Hepatocyte (in vitro differentiated cells): ENCODE data around the gene ABL1. TPM values are rescaled to one million over a fixed set of nuclear protein-coding genes. Genes with fewer than 3 reads are reported as not detected.

Experiments
- DNase-seq: peaks from one replicate; pipeline ENCODE4 v3.0.0-alpha.2; 2016; ENCODE audit warnings: low spot score
- H2AFZ ChIP-seq: fragments of 200-600 bp; sonication (generic); 2 replicates; pipeline ENCODE4 v1.6.0; 2016; ENCODE audit warnings: antibody characterized with exemption, mild to moderate bottlenecking
- H3K27ac ChIP-seq: fragments of 200-600 bp; sonication (generic); 2 replicates; pipeline ENCODE4 v1.5.1; 2016; ENCODE audit warnings: mild to moderate bottlenecking
- H3K27me3 ChIP-seq: fragments of 200-600 bp; sonication (generic); 2 replicates; pipeline ENCODE4 v1.6.1; 2016
- H3K36me3 ChIP-seq: fragments of 200-600 bp; sonication (generic); replicated peaks from 2 replicates; pipeline ENCODE4 v1.5.1; 2016; ENCODE audit warnings: low read depth; ENCODE audit not compliant: insufficient read depth
- H3K4me1 ChIP-seq: fragments of 200-600 bp; sonication (generic); 2 replicates; pipeline ENCODE4 v1.5.1; 2016; ENCODE audit warnings: mild to moderate bottlenecking, moderate library complexity; ENCODE audit not compliant: insufficient read depth
- H3K4me2 ChIP-seq: fragments of 200-600 bp; sonication (generic); 2 replicates; pipeline ENCODE4 v1.6.0; 2016
- H3K4me3 ChIP-seq: fragments of 200-600 bp; sonication (generic); 2 replicates; pipeline ENCODE4 v1.5.1; 2016; ENCODE audit warnings: mild to moderate bottlenecking
- H3K79me2 ChIP-seq: fragments of 200-600 bp; sonication (generic); 2 replicates; pipeline ENCODE4 v1.6.0; 2017; ENCODE audit warnings: mild to moderate bottlenecking
- H3K9me2 ChIP-seq: fragments of 200-600 bp; sonication (generic); replicated peaks from 2 replicates; pipeline ENCODE4 v1.6.0; 2017; ENCODE audit warnings: mild to moderate bottlenecking; ENCODE audit not compliant: insufficient read depth
- H3K9me3 ChIP-seq: fragments of 200-600 bp; sonication (generic); 2 replicates; pipeline ENCODE4 v1.5.1; 2016; ENCODE audit warnings: low read depth, mild to moderate bottlenecking
- H4K20me1 ChIP-seq: fragments of 200-600 bp; sonication (generic); 2 replicates; pipeline ENCODE4 v1.6.0; 2016; ENCODE audit warnings: mild to moderate bottlenecking; ENCODE audit not compliant: insufficient read depth, poor library complexity, severe bottlenecking
- EZH2 ChIP-seq: fragments of 200-600 bp; sonication (generic); IDR thresholded peaks from 2 replicates; pipeline ENCODE4 v1.6.1; 2016; ENCODE audit warnings: antibody characterized with exemption, mild to moderate bottlenecking, borderline replicate concordance
- EZH2phosphoT487 ChIP-seq: fragments of 200-600 bp; sonication (generic); IDR thresholded peaks from one replicate; pipeline ENCODE4 v1.6.1; 2018; ENCODE audit warnings: antibody characterized with exemption, mild to moderate bottlenecking, low read depth, moderate library complexity; ENCODE audit not compliant: unreplicated experiment, severe bottlenecking
- WGBS: methylation state at CpG from one replicate; pipeline ENCODE4 v1.1.6; 2016; ENCODE audit warnings: low lambda C conversion rate; ENCODE audit errors: missing lambda C conversion rate; 5-methylcytosine and 5-hydroxymethylcytosine counted together
- polyA plus RNA-seq: library from polyadenylated mRNA; unstranded; fragments of >200 nt; fragmentation: Nextera tagmentation; extraction: Ambion mirVana; gene quantifications from 2 replicates; pipeline ENCODE4 v1.2.1, GENCODE V29; 2016
- total RNA-seq: library from RNA; depleted of rRNA; stranded (reverse); fragments of >200 nt; gene quantifications from 2 replicates; pipeline ENCODE4 v1.2.3, GENCODE V29; 2014
- TF ChIP-seq, protein P1 (sequence below): fragments of 200-600 bp; sonication (generic); IDR thresholded peaks from 2 replicates; pipeline ENCODE4 v1.5.1; 2016; ENCODE audit warnings: antibody characterized with exemption, mild to moderate bottlenecking; ENCODE audit not compliant: poor library complexity

ABL1 gene
- total and polyA plus RNA-seq, 2 experiments from 2014 or later = 43.2 to 46.6 TPM

- H3K27ac ChIP-seq = no peak overlapping the region
- no peak for DNase-seq
- no peaks in the 10 kb centered on the region for H3K9me2 ChIP-seq
- no peak overlapping the region for H2AFZ ChIP-seq
- no peaks in the 10 kb centered on the region for H3K4me1 ChIP-seq
- H3K36me3 ChIP-seq = no peaks in the 10 kb centered on the region
- H3K27me3 ChIP-seq = no peaks in the 10 kb centered on the region
- WGBS = 97% methylated on average over 11 of the region's 16 CpGs
- no peaks in the 10 kb centered on the region for H4K20me1 ChIP-seq
- H3K4me3 ChIP-seq = no peak overlapping the region
- H3K4me2 ChIP-seq = no peak overlapping the region
- H3K9me3 ChIP-seq = no peaks in the 10 kb centered on the region
- no peaks in the 10 kb centered on the region for H3K79me2 ChIP-seq
- TF ChIP-seq EZH2phosphoT487 (no peak), EZH2 (no peak)
- TF ChIP-seq, protein P1, sequence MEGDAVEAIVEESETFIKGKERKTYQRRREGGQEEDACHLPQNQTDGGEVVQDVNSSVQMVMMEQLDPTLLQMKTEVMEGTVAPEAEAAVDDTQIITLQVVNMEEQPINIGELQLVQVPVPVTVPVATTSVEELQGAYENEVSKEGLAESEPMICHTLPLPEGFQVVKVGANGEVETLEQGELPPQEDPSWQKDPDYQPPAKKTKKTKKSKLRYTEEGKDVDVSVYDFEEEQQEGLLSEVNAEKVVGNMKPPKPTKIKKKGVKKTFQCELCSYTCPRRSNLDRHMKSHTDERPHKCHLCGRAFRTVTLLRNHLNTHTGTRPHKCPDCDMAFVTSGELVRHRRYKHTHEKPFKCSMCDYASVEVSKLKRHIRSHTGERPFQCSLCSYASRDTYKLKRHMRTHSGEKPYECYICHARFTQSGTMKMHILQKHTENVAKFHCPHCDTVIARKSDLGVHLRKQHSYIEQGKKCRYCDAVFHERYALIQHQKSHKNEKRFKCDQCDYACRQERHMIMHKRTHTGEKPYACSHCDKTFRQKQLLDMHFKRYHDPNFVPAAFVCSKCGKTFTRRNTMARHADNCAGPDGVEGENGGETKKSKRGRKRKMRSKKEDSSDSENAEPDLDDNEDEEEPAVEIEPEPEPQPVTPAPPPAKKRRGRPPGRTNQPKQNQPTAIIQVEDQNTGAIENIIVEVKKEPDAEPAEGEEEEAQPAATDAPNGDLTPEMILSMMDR = no peak
These were observed 62.2 kb downstream of the ABL1 start for GRCh38 chr9:130897105-130897751.

DNA sequence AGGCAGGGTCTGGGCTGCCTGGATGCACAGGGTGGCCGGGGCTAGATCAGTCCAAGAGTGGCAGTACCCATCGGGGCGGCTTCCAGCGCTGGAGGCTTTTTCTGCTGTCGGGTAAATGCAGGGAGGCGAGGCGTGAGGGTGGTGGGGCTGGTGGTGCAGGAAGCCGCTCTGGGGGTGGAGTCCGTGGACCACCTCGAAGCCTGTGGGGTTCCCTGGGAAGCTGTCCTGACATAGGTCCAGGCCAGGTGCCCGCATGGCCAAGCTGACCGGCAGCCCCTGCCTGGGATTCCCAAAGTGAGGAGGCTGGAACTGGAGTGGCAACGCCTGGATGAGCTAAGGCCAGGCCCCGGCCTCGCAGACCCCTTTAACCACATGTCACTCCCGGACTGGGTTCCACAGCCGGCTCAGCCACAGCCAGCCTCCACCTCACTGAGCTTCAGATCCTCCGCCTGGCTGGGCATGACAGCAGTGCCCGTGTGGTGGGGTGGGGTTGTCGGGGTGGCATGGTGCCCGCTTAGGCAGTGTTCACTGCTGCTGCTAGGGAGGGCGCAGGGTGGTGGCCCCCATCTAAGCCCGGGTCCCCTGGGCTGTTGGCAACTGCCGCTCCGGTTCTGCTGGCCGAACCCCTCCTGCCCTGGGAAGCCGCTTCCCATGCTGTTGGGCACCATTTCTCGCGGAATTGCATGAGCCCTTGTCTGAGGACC lies 62.9 kb downstream of the ABL1 start:
- H3K36me3 ChIP-seq = no peaks in the 10 kb centered on the region
- H3K9me3 ChIP-seq = no peaks in the 10 kb centered on the region
- 85% methylated on average over 28 of the region's 29 CpGs for WGBS
- no peaks in the 10 kb centered on the region for H4K20me1 ChIP-seq
- no peaks in the 10 kb centered on the region for H3K79me2 ChIP-seq
- no peak overlapping the region for H3K4me3 ChIP-seq
- no peak for DNase-seq
- H3K27ac ChIP-seq = no peak overlapping the region
- H3K9me2 ChIP-seq = no peaks in the 10 kb centered on the region
- no peak overlapping the region for H3K4me2 ChIP-seq
- H2AFZ ChIP-seq = no peak overlapping the region
- H3K4me1 ChIP-seq = no peaks in the 10 kb centered on the region
- H3K27me3 ChIP-seq = no peaks in the 10 kb centered on the region
- no peak for TF ChIP-seq EZH2phosphoT487
- TF ChIP-seq, protein P1 = no peak
- no peak for TF ChIP-seq EZH2

DNA sequence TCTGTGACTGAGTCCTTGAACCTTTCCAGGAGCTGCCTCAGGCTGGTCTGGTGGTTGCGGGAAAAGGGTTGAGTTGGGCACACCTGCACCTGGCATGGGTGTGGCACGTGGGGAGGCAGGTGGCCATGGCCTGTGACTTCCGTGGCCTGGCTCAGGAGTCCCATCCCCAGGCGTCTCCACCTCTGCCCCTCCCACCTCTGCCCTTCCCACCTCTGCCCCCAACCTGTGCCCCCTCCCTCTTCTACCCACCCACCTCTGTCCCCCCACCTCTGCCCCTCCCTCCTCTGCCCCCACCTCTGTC lies 63.4 kb downstream of the ABL1 start:
- H3K4me2 ChIP-seq = no peak overlapping the region
- no peaks in the 10 kb centered on the region for H3K9me2 ChIP-seq
- H3K27ac ChIP-seq = no peak overlapping the region
- no peaks in the 10 kb centered on the region for H3K36me3 ChIP-seq
- no peaks in the 10 kb centered on the region for H4K20me1 ChIP-seq
- no peaks in the 10 kb centered on the region for H3K27me3 ChIP-seq
- no peaks in the 10 kb centered on the region for H3K9me3 ChIP-seq
- 95% methylated on average over 4 of the region's 4 CpGs for WGBS
- no peaks in the 10 kb centered on the region for H3K79me2 ChIP-seq
- H3K4me1 ChIP-seq = no peaks in the 10 kb centered on the region
- no peak overlapping the region for H2AFZ ChIP-seq
- TF ChIP-seq EZH2 (no peak), EZH2phosphoT487 (no peak)
- TF ChIP-seq, protein P1 = no peak
- H3K4me3 ChIP-seq = no peak overlapping the region
- no peak for DNase-seq
